HG03558 (cell line): ENCODE measurements around the gene POU2AF3.
"Not testable (repeated sequence)": the region's sequence is repeated elsewhere in the genome, so short reads cannot be mapped to it uniquely, and the experiment has no call there.

Experiments used
- ATAC-seq: cut with Tn5 transposase; IDR thresholded peaks from one replicate; pipeline ENCODE4 v1.9.1; 2021; ENCODE audit warnings: moderate number of reproducible peaks; ENCODE audit not compliant: unreplicated experiment; ENCODE audit errors: extremely low read depth

The POU2AF3 gene

DNA sequence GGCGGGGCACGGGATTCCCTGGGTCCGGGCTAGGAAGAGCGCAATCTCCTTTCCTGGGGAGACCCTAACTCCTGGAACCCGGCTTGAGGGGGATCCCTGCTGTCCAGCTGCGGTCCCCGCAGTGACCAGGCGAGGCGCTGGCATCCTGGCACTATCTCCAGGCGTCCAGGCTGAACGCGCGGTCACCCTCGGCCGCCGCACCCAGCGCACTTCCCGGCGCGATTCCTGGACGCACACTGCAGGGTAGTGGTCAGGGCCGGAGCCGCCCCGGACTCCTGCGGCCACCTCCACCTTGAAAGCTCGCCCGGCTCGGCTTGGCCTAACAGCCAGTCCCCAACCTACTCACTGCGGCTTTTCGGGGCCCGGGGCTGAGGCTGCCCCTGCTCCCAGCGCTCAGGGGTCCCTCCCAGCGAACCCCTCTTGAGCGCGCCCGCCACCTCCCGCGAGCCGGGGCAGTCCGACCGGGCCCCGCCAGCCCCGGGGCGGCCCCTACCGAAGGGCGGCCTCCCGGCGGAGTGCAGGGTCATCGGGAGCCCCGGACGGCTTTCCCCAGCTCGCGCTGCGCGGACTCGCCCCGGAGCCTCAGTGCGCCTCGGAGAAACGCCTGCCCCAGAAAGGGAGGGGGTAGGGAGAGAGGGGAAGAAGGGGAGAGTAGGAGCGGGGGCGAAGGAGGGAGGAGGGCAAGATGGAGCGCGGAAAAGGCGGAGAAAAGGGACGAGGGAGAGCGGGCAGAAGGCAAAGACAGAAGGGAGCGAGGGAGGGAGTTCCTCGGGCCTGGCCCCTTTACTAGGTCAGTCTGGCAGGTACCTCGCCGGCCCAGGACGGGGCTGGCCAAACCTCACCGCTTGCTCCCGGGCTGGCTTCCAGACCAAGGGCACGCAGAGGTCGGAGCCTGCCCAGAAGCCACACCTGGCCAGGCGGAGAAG is 1.0 kb downstream of the POU2AF3 start:
- ATAC-seq = no peak

DNA sequence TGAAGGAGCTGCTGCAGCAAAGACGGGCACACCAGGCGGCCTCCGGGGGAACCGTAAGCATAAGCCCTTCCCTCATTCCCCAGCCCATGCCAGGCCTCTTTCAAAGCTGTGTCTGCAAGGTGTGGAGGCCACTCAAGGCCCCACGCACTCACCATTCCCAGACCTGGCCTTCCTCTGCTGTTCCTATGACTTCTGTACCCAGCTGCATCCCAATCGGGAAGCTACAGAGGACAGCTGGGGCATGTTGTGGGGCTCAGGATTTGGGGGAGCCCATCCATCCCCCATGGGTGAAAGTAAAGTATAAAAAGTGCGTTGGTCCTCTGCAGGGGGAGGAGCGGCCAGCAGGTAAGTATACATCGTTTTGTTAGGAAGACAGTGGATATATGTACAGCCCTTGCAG is 2.2 kb downstream of the POU2AF3 start:
- ATAC-seq = no peak

DNA sequence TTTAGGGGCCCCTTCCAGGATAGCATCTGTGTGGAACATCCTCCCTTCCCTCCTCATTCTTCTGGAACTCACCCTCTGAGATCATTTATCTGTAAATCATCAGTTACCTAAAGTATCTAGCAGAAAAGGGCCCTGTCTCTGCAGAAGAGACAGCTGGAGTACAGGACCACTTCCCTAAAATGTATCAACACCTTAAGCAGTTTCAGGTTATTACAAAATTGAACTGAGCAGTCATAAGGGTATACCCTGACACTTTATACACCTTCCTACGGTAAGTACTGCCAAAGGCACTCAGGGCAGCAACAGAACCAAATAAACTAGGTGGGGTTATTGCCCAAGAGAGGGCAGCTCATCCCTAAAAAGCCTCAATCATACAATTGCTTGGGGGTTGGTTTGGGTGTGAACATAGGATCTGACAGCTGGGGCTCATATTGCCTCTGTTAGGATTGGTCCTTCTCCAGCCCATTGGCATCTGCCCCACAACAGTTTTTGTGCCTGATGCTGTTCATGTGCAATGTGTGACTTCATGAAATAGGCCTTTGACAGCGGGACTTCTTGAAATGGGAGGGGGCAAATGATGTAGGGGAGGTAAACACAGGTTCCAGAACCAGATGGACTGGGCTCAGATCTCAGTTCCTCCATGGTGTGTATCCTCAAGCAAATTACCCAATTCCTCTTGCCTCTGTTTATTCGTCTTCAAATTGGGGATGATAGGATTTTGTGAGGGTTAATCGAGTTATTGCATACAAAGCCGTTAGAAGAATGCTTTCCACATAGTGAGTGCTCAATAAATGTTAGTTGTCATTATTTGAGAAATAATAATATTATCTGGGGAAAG is 2.9 kb downstream of the POU2AF3 start:
- ATAC-seq = no peak

DNA sequence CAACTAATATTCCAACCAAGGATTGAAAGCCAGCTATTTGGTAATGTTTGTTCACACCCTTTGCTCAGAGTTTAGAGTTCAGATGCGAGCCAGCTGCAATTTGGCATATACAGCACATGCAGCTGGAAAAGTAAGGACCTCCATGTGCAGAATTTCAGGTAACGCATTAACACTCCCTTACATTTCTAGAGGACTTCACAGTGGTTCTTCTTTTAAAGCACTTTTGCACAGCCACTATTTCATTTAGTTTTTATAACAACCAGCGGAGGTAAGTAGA is 3.4 kb downstream of the POU2AF3 start:
- ATAC-seq = no peak

DNA sequence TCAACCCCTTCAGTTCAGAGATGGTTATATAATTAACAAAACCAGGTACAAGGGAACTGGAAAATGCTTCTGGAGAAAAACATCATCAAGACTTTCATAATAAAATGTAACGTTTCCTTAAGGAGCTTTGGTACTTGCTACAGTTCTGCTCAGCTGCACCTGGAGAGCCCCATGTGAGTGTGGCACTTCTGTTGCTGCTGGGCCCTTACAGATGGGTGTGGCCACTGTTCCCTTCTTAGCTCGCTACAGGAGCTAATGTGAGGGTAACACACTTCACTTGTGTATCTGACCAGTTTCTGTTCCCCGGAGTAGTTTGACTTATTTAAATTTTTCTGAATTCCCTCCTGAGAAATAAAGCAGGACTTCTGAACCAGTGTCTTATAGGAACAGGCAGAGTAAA is 4.0 kb downstream of the POU2AF3 start:
- ATAC-seq = no peak

DNA sequence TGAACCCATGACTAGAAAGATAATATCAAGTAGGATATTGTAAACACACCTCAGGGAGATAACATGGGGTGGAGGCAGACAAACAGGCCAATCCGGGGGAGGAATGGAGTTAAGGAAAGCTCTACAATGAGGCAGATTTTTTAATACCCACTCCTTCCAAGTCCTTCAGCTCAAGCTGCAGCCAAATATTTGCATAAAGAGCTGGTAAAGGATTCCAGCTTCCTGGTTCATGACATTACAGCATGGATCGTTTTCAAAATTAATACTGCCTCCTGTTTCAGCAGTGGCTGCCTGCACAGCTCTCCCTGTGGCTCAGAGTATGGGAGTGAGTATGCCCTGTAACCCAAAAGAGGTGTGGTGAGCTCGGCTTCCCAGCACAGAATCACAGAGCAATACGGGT is 5.1 kb downstream of the POU2AF3 start:
- ATAC-seq = no peak

DNA sequence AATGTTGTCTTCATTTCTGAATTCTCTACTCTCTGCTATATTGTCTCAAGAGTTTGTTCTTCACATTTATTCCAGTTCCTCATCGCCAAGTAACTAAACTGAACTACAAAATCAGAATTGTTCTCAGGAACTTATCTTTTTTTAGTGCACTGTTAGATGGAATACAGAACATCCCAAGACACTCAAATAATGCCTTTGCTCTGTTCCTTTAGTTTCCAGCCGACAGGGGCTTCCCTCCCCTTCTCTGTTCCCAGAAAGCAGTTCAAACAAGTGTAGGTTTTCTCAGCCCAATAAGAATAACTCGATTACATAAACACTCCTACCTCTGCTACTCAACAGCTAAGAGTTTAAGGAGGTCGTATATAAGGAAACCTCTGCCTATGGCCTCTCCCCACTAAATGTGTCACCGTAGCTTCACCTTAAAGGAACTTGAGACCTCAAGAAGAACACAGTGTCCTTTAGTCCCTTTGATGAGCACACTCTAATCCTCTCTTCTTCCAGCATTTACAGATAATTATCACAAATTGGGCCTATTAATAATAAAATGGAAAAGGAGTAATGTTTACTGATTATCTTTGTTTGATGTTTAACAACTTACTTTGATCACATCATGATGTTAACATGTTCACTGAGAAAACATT is 6.9 kb downstream of the POU2AF3 start:
- no peak for ATAC-seq

DNA sequence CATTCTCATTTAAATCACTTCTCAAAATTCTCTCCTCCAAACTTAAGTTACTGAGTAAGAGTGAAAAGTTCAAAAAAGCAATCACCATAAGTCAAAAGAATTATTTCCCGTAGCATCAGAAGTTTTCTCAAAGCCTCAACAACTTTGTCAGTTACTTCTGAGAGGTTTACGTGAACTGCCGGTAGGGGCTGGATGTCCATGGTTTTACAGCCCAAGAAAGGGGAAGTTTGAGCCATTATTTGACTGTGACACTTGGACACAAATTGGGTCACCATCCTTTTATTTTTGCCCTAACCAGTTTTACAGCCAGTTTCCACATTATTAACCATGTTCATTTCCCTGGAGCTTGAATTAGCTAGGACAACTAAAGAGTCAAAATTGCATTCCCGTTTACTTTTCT is 7.5 kb downstream of the POU2AF3 start:
- no peak for ATAC-seq

DNA sequence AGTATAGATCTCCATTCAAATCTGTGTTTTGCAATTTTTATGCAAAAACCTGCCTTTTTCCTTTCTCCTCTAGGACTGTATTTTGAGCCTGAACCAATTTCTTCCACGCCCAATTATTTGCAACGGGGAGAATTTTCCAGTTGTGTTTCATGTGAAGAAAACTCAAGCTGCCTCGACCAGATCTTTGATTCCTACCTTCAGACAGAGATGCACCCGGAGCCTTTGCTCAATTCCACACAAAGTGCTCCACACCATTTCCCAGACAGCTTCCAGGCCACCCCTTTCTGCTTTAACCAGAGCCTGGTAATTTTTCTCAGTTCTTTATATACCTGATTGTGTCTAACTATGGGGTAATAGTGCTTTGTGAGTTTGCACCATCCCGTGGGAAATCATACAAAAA is 8.0 kb downstream of the POU2AF3 start:
- ATAC-seq = no peak

DNA sequence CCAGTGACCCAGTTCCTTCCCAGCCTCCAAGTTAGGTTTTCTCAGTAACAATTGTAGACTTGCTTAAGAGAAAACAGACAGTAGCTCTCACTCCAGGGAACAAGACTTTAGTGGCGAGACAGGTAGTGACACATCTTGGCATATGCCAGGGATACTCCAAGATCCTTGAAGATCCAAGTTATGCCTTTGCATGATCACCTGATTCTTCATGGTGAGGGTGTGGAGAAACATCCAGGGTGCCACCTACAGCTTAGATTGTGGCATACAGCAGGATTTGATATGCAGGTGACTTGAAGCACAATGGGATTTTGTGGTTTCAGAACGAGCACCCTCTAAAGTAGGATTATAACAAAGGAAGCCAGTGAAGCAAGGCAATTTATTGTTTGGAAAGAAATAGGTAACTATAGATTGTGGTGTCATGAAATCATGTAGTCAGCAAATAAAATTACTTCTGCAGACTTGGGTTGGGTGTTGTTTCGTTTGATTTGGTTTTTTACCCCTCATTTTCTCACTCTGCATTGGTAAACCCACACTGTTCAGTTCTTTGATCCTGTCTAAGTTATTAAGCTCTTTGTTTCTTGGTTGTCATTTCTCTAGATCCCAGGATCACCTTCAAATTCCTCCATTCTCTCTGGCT is 9.2 kb downstream of the POU2AF3 start:
- ATAC-seq = no peak

DNA sequence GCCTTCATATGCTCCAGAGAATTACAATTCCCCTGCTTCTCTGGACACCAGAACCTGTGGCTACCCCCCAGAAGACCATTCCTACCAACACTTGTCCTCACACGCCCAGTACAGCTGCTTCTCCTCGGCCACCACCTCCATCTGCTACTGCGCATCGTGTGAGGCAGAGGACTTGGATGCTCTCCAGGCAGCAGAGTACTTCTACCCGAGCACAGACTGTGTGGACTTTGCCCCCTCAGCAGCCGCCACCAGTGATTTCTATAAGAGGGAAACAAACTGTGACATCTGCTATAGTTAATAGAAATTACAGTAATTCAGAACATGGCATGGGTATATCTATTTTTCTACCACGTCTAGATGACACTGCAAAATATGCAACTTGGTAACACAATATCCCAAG is 9.8 kb downstream of the POU2AF3 start:
- no peak for ATAC-seq

DNA sequence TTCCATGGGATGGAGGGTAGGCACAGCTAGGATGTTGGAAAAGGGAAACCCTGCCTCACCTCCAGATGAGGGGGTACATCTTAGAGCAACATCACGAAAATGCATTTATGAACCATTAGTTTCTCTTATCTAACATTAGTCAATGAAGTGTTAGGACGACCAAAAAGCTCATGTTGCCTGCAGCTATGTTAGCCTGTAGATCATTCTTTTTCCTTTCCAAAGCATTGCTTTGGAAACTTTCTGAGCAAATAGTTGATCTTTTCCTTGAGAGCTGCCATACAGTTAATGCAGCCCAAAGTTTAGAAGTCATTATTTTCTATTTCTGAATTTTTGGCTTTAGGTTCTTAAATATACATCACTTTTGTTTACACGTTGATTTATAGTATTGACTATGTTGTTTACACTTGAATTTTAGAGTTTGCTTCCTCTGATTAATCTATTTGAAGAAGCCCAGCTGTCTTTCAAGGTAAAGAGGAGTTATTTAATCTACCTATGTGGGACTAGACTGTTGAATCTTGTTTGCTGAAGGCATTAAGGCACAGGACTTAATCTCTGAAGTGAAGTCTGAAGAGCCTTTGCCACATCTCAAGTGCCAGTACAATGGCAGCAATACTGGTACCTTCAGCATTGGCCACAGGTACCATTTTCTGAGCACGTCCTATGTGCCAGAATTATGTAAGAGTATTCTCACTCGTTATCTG is 11.0 kb downstream of the POU2AF3 start:
- ATAC-seq = no peak

DNA sequence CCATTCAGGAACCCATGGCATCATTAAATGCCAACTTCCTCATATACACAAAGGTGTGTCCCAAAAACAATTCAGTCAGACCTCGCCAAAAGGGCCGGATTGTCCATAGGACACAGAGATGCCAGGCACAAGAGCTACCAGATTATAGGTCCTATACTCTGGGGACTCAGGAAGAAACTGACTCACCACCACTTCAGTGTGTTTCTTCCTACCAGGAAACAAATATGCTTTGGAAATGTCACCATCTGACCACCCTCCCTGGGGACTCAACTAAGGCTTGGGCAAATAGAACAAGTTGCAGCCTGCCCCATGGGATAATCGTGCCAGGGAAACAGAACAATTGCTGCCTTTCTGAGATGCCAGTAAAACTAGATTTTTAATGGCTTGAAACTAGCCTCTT is 11.7 kb downstream of the POU2AF3 start:
- ATAC-seq = no peak

DNA sequence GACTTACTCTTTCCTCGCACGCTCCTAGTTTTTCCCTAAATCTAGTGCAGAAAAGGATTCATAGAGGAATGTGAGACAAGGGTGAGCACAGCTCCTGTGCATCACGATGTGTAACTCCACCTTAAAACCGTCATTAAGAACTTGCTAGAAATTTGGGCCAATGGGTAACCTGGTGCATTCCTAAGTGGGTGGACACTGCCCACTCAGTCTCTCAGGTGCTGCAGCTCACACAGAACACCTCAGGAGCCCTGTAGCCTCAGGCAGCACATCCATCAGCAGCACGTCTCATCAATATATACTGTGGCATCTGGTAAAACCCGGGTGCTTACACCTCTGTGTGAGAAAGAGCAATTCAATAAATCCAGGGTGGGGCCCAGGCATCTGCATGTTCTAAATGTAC is 12.4 kb downstream of the POU2AF3 start:
- ATAC-seq = no peak

DNA sequence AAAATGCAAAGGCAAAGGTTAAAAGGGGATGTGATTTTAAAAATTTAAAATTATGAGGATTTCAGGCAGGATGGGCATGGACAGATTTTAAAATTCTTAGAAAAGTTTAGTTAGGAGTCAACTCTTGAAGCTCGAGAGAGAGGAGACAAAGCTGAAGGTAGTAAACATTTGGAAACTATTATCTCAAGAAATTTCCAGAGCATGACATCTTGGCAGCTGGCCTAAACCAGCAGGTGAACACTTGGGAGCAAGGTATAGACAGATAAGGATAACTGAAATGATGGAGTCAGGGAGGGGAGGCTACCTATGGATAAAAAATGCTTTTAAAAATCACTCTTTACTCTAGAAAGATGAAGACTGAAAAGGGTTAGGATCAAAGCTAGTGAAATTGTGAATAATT is 13.7 kb downstream of the POU2AF3 start:
- ATAC-seq = no peak

DNA sequence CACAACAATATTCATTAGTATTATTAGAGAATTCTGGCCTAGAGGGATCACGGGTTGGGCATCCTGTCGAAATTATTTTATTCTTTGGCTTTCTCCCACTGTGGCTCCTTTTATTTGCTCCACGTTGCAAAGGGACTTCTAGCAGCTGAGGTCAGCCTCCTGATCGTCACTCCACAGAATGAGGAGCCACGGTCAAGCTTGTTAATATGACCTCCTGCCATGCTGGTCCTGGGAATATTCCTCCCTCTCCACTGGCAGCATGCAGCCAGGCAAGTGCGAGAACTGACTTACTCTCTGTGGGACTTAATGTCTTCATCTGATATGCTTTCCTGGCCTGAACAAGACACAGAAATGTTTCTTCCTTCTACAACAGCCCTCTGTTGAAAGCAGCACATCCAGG is 20.9 kb downstream of the POU2AF3 start:
- no peak for ATAC-seq

DNA sequence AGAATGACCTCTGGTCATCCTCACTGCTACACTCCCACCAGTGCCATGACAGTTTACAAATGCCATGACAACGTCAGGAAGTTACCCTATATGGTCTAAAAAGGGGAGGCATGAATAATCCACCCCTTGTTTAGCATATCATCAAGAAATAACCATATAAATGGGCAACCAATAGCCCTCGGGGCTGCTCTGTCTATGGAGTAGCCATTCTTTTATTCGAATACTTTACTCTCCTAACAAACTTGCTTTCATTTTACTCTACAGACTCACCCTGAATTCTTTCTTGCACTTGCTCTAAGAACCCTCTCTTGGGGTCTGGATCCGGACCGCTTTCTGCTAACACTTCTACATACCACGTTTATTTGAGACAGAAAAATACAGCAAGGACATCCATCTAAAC is 21.9 kb downstream of the POU2AF3 start:
- not testable (repeated sequence) for ATAC-seq

DNA sequence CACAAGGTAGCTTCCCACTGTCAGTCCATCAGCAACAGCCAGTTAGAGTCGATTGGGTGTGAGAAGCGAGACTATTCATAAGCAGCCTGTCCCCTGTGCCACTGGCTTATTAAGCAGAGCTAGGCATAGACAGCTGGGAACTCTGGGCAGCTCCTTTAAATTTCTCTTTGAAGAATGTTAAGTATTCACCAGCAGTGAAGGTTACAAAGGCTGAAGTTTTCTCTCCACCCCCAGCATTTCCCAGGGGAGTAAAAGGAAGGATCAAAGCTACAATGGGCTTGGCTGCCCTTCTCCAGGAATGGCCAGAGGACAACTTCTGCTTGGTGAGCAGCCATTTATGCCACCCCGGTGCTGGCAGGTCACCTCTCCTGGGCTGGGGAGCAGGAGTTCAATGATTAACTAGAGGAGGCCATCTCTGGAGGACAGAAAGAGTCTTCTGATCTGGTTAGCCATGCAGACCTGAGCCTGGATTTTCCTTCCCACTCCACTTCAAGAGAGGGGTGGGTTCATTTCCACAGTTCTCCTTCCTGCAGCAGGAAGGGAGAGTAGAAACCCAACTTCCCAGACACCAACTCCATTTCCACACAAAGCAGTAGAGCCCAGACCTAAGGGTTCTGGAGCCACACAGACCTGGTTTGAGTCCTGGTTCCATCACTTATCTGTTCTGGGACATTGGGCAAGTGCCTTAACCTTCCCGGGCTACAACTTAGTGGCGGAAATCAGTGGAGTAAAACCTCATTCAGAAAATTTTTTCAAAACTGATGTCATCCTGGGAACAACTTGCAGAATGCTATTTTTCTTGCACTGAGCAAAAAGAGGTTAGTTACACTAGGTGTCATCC is 22.6 kb downstream of the POU2AF3 start:
- no peak for ATAC-seq

DNA sequence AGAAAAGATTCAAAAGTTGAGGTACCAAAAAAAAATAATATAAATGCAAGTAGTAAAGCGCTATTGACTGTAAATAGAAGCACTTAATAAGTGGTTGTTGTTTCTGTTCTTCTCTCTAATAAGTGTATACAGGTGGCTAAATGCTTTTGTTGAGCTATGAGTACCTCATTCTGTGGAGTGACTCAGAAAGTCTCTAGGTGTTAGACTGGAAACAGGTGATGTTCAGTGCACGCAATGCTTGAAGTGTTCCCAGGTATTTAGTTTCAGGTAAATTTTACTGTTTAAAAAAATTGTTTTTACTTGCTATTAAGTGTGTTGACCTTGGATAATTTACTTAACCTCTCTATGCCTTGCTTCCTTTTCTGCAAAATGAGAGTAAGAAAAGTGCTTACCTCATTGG is 24.2 kb downstream of the POU2AF3 start:
- ATAC-seq = no peak
